GM19455 (cell line): ENCODE measurements around the gene RAP1GAP.

Source experiments
- ATAC-seq: cut with Tn5 transposase; IDR thresholded peaks from one replicate; pipeline ENCODE4 v1.9.1; 2021; ENCODE audit not compliant: unreplicated experiment

RAP1GAP gene

DNA sequence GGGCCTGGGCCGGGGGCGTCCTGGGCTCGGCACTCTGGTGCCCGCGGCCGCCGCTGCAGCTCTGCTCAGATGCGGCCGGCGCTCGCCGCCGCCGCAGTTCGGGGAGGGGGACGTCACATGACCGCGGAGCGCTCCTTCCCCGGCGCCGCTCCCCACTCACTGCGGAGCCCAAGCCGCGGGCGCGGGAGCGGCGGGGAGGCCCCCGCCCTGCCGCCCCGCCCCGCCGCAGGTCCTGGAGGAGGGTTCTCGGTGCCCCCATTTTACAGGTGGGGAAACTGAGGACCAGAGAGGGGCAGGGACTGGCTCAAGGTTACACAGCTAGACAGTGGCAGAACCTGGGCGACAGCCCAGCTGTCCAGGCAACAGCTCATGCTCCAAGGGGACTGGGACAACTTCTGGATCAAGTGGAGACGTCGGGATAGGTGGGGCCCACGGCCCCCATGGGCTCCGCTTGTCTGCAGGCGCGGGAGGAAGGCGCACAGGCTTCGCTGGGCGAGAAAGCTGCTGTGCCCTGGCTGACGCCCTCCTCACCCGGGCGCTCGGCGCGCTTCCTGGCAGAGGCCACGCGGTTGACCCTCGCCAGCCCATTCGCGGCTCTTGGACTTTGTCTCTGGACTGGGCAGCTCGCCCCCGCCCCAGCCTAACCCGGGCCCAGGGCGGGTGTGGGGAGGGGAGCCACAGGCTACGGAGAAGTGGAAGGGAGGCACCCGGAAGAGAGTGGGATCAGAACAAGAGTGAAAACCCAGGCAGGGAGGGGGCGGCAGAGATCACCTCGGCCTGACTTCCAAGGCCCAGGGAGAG lies at the start of gene RAP1GAP:
Gene RAP1GAP, minus strand, starts transcription at position 100 of the 801 bp plus-strand sequence. CDS start 49,325 bp downstream, outside the sequence.
- no peak for ATAC-seq

DNA sequence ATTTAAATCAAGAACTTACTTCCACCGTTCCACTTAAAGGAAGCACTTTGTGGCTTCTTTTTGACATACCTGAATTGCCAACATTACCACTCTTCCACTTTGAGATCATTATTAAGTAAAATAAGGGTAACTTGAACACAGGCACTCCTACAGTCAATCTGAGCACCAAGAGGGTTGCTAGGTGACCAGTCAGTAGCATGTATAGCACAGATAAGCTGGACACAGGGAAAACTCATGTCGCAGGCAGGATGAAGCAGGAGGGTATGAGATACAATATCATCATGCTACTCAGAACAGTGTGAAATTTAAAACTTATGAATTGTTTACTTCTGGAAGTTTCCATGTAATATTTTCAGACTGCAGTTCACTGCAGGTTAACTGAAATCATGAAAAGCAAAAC lies 47.0 kb upstream of the RAP1GAP start:
- ATAC-seq, result no peak

DNA sequence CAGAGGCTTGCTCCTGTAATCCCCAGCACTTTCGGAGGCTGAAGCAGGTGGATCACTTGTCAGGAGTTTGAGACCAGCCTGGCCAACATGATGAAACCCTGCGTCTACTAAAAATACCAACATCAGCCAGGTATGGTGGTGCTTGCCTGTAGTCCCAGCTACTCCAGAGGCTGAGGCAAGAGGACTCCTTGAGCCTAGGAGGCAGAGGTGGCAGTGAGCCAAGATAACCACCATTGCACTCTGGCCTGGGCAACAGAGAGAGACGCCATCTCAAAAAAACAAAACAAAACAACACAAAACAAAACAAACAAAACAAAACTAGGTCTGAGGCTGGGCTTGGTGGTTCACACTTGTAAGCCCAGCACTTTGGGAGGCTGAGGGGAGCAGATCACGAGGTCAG lies 38.7 kb upstream of the RAP1GAP start:
- ATAC-seq, result no peak

DNA sequence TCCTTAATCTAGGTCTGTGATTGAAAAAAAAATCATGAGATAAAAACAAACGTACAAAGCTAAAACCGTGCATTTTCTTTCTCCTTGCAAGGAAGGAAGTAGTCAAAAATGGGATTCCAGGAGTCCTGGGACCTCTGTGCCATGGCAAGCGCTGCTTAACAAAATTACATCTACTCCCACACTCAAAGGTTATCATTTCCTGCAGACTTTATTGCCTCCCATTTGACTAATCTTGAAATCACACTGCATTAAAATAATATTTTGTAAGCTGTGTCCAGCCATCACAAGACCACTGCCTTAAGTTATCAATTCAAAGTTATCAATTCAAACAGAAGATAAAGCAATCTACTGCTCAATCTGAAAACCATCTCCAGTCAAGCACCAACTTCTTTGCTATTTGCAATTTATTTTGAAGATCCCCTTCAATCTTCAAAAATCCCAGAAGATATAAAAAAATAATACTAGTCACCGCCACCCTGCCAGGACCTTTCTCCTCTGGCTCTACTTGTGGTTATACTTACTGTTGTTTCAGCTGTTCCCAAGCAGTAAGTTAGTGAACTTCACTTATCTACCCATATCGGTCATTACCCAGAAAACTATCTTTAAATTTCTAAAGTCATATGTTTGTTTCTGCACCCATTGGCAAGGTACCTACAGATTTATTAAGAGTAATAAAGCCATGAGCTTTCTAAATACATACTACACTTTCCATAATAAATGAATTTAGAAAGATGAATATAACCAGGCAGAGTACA lies 38.1 kb upstream of the RAP1GAP start:
- no peak for ATAC-seq

DNA sequence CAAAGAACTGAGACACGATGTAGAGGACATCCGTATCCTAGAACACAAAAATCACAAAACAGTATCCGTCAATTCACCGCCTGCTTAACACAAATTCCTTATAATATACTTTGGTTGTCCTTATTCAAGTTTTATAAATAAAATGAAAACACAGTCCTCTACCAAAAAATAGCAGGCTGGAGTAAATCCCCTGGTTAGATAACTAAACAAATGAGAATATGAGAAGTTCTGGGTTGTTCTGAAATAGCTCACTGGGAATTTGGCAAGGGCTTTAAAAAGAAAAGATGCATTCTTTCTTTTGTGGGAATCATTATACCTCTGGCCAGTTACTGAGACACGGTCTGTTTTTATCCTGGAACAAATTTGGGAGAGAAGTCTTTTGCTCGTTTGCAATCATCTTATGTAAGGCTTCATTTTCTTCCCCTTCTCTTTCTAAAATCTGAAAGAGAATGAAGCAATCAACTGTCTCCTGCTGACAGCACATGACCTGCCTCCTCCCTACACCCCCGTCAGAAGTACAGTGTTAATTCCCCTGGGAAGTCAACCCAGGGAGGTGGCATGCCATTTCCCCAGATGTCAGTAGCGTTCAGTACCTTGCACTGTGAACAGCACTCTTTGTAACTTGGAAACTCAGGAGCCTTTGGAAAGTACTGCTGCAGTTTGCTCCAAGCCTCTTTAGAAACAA lies 37.1 kb upstream of the RAP1GAP start:
- no peak for ATAC-seq

DNA sequence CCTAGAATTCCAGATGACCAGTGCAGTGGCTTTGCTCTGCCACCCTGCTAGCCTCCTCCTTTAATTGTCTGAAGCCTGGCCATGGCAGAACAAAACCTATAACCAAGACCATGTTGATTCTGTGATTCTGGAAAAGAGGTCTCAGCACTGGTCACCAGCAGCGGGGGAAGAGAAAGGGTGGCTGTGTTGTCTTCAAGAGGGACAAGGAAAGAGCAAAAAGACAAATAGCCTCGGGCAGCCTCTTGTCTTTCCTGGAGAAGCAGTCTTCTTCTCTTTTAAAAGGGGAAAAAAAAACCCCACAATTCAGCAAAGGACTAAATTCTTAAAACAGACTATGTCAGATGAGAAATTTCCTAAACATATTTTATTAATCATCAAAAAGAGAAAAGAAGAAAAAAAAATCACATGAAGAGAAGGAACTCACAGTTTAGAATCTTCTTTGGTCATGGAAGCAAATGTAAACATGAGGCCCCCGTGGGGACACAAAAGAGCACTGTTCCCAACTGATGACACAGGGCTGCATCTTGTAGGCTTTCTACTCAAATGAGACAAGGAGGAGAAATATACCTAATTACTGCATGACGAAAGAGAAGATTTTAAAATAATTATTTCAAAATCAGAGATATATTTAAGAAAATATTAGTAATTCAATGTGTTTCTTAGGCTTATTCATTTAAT lies 36.3 kb upstream of the RAP1GAP start:
- ATAC-seq, result no peak

DNA sequence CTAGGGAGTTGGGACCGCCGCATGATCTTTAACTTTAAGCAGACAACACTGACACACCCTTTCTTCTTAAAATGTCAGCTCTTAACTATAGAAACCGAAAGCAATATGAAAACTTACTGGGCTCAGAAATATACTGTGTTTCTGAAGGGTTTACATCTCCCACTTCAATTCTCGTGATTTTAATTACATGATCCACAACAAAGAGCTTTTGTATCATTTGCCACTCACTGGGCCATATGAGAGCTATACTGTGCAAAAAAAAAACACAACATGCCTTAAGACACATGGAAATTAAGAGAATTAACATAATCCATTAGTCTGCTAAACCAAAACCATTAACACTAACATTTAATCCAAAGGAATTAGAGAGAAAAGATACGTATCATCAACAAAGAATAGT lies 35.0 kb upstream of the RAP1GAP start:
- ATAC-seq, result no peak

DNA sequence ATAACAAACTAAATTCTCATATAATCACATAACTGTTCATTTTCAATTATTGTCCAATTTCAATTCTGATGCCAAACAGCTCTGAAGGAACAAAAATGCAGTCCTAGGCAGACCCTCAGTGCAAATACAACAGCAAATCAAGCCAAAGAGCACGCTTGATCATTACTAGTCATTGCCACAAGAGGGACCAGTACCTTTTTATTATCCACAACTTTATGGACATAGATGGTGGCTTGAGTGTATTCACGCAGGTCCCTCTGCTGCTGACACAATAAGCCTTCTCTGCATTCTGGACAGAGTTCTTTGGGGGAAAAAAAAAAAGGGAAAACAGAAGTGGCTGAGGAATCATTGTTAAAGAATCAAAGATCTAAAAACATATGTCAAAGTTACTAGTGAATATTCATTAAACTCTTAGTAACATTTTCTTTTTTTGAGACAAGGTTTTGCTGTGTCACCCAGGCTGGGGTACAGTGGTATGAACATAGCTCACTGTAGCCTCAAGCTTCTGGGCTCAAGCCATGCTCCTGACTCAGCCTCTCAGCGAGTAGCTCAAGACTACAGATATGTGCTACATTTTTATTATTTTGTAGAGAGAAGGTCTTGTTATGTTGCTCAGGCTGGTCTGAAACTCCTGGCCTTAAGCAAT lies 34.3 kb upstream of the RAP1GAP start:
- ATAC-seq, result no peak

DNA sequence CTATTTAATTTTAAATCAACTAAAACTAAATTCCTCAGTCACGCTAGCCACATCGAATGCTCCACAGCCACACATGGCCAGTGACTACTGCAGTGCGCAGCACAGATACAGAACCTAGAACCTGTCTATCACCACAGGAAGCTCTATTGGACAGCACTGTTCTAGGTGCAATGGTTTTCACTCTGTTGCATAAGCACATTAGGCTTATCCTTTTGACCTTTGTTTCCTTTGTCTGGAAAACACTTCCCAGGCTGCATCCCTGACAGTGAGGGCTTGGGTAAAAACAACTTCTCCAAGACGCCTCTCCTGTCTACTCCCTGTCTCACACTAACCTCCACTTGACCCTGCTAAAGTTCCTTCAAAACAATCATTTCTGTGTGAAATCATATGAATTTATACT lies 33.6 kb upstream of the RAP1GAP start:
- no peak for ATAC-seq

DNA sequence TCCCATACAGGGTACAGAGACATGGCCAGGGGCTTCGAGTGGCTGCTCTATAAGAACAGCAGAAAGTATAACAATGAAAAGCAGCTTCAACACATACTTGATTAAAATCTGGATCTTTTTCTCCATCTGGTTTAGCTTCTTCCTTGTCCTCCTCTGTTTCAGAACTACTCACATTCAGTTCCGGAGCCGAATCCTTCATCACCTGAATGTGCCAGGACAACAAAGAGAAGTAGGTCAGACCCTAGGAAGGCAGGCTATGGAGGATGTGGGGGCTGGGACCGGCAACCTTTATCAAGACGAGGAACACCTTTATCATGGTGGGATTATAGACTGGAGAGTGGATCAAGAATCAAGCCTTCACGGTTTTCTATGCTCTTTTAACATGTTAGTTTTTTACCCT lies 32.2 kb upstream of the RAP1GAP start:
- no peak for ATAC-seq

DNA sequence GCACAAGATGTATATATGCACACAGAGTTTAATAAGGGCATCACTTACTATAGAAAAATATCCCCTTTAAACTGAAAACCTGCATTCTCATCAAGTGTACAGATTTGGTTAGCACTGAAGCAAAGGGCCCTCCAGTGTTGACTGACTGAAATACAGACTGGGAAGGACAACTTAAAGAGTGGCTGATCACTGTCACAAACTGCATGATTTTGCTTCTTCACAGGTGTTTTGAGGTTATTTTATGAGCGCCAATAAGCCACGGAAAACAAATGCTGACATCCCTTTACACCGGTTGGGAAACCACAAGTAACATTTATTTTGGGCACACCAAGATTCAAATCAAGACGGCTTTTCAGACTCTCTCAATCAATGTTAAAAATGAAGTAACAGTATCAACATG lies 30.9 kb upstream of the RAP1GAP start:
- ATAC-seq, result no peak

DNA sequence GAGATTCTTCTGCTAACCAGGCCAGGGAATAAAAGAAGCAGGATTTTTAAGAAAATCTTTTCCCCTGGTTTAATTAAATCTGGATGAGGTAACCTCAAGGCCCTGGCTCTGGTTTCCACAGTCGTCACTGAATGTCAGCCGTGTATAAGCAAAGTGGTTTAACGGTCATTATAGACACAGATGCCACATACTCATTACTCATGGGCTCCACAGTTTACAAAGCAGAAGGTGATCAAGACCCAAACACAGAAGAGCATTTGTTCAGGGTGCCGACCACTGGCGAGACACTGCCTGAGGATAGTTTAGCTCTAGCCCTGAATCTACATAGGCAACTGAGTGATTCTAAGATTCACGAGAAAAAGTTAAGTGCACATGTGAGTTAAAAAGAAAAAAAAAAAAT lies 27.8 kb upstream of the RAP1GAP start:
- ATAC-seq, result no peak

DNA sequence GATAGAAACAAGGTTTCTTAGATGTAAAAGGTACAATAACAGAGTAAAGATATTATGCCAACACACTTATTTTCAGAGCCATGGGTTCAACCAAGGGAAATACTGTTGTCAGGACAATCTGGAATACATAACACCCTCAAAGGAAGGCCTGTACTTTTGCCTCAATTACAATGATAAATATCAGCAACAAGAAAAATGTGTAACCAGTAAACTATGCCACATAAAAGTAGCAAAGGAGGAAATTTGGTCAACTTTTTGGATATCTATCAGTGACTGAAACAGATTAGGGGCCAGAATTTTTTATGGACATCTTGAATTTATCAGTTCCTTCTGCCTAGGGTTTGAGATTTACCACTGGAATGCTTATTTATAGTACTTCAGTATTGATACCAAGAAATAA lies 24.6 kb upstream of the RAP1GAP start:
- ATAC-seq, result no peak

DNA sequence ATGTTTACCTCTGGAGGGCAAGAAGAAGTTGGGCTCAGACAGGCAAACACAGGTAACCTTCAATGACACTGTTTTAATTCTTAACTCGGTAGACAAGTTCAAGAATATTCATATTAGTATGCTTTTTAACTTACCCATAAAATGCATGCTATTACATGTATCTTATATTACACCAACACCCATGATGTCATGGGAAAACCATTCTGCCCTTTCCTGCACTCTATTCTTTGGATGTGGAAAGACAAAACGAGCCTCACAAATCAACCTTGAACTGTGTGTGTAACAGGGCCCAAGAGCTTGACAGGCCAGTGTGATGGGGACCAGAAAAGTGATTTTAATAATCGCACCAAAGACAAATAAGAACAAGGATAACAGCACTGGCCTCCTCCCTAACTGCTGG lies 22.6 kb upstream of the RAP1GAP start:
- no peak for ATAC-seq

DNA sequence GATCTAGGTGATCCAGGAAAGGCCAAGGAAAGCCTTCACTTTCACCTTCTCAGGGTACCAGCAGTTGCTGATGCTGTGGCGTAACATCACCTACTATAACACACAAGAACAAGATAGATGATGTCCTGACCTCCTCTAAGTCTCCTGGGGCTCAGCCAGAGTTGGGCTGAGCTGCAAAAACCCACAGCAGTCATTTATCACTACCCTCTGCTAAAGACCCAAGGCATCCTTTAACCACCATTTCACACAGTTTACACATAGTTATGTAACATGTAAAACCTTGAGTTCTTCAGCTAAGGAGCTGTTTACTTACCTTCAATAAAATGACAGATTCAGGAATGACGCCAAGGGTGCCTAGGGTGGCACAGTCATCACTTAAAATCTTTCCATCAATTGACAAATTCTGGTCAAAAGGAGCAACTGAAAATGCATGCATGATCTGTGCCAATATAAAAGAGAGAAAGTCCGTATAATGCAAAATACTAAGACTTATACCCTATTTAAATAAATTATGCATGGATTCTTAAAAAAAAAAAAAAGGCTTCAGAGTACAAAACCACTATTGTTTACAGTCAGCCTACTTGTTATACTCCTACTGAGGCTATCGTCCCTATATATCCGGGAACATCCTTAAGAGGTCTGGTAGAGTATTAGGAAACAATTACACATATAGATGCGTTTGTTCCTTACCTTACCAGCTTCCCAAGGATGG lies 20.7 kb upstream of the RAP1GAP start:
- no peak for ATAC-seq

DNA sequence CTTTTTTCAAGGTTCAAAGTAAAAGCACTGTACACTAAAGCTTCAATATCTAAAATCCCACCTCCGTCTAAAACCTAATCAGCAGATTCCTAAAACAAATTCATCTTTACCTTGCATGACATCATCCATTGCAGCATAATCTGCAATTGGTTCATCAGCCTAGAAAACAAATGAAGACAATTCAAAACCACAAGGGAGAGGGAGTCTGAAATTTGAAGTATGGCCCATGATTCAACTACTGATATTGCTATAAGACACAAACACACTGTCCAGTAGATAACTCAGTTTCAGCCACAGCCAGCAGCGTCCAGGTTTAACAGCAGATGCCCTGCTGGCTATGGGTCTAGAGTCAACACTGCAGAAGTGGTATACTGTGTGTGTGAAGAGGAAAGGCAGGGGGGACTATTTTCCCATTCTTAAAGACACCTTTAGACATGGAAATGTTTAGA lies 17.9 kb upstream of the RAP1GAP start:
- no peak for ATAC-seq

DNA sequence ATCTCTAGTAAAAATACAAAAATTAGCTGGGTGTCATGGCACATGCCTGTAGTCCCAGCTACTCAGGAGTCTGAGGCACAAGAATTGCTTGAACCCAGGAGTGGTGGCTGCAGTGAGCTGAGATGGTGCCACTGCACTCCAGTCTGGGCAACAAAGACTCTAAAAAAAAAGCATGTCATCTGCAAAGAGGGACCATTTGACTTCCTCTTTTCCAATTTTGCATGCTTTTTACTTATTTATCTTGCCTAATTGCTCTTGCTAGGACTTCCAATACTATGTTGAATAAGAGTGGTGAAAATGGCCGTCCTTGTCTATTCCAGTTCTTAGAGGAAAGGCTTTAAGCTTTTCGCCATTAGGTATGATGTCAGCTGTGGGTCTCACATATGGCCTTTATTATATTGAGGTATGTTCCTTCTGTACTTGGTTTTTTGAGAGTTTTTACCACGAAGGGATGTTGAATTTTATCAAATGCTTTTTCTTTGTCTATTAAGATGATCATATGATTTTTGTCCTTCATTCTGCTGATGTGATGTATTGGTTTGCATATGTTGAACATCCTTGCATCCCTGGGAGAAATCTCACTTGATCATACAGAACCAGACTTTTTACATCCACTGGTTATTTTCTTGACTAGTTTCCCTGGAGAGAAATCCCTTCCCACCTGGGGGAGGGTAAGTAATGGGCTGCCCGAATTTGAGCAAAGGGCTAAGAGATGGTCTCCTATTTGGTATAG lies 17.0 kb upstream of the RAP1GAP start:
- ATAC-seq, result no peak

DNA sequence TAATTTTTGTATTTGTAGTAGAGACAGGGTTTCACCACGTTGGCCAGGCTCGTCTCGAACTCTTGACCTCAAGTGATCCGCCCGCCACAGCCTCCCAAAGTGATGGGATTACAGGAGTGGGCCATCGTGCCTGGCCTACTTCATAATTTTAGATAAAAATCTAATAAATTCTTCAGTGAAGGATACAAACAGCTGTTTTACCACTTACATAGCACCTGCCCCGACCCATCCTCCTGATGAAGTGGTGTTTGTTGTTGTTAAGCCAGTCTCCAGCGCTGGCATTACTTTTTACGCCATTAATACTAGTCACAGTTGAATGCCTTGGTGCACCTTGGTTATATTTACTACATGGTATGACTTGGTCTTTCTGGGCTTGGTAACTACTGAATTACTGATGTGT lies 12.3 kb upstream of the RAP1GAP start:
- no peak for ATAC-seq

DNA sequence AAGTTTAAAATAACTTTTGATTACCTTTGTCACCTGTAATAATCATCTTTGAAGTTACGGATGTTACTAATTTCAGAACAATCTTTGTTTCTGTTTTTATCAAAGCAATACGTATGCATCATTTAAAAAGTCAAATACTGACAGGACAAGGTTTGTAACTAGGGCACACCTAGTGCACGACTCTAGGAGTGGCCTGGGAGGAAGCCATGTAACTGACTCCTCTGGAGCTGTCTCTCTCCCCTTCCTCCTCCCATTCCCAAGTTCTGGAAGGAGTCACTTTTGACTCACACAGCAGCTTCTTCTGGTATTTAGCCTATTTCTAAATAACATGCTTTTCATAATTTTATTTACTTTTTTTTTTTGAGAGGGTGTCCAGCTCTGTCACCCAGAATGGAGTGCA lies 11.8 kb upstream of the RAP1GAP start:
- ATAC-seq, result no peak
